H9 (cell line): ENCODE data around the gene LRRK1. TPM values are rescaled to one million over a fixed set of nuclear protein-coding genes. Genes with fewer than 3 reads are reported as not detected.
A peak's percentile ranks its signal among the peaks of the same experiment; 100 is the strongest.

Experiments used
- DNase-seq: peaks from one replicate; pipeline ENCODE4 v3.0.0-alpha.2; 2017
- H2AFZ ChIP-seq: one replicate; pipeline ENCODE4 v1.6.1; 2013; ENCODE audit warnings: mild to moderate bottlenecking, low read length, control low read depth, moderate library complexity
- H2AK5ac ChIP-seq: 2 replicates; pipeline ENCODE4 v1.6.1; 2013; ENCODE audit warnings: low read length, control low read depth, mixed read lengths; ENCODE audit not compliant: insufficient read length
- H2BK120ac ChIP-seq: one replicate; pipeline ENCODE4 v1.6.1; 2013; ENCODE audit warnings: low read depth, mild to moderate bottlenecking, low read length, control low read depth, inconsistent platforms; ENCODE audit not compliant: poor library complexity, severe bottlenecking
- H2BK12ac ChIP-seq: 2 replicates; pipeline ENCODE4 v1.6.1; 2013; ENCODE audit warnings: low read length, control low read depth, mixed read lengths, low read depth; ENCODE audit not compliant: insufficient read length
- H2BK15ac ChIP-seq: 2 replicates; pipeline ENCODE4 v1.6.1; 2013; ENCODE audit warnings: low read depth, low read length, control low read depth
- H2BK20ac ChIP-seq: one replicate; pipeline ENCODE4 v1.6.1; 2013; ENCODE audit warnings: low read depth, mild to moderate bottlenecking, low read length, control low read depth, inconsistent platforms; ENCODE audit not compliant: poor library complexity, severe bottlenecking
- H2BK5ac ChIP-seq: 2 replicates; pipeline ENCODE4 v1.6.1; 2013; ENCODE audit warnings: low read length, control low read depth, mixed read lengths; ENCODE audit not compliant: insufficient read length
- H3K14ac ChIP-seq: 2 replicates; pipeline ENCODE4 v1.6.1; 2013; ENCODE audit warnings: low read length, control low read depth; ENCODE audit not compliant: insufficient read depth
- H3K18ac ChIP-seq: 2 replicates; pipeline ENCODE4 v1.6.1; 2013; ENCODE audit warnings: low read depth, mild to moderate bottlenecking, mixed read lengths, low read length, control low read depth; ENCODE audit not compliant: insufficient read length
- H3K23ac ChIP-seq: 2 replicates; pipeline ENCODE4 v1.6.1; 2013; ENCODE audit warnings: low read length, control low read depth, mixed read lengths, low read depth; ENCODE audit not compliant: insufficient read length
- H3K23me2 ChIP-seq: 2 replicates; pipeline ENCODE4 v1.6.1; 2013; ENCODE audit warnings: low read depth, mild to moderate bottlenecking, mixed read lengths, low read length, control low read depth; ENCODE audit not compliant: insufficient read length, poor library complexity, severe bottlenecking
- H3K27ac ChIP-seq: 2 replicates; pipeline ENCODE4 v1.5.1; 2013; ENCODE audit warnings: low read length, control low read depth, mixed read lengths, low read depth; ENCODE audit not compliant: insufficient read length
- H3K27me3 ChIP-seq: 2 replicates; pipeline ENCODE4 v1.6.1; 2013; ENCODE audit warnings: low read length, control low read depth, inconsistent platforms; ENCODE audit not compliant: insufficient read depth
- H3K4ac ChIP-seq: 2 replicates; pipeline ENCODE4 v1.6.1; 2013; ENCODE audit warnings: low read depth, mild to moderate bottlenecking, control low read depth, inconsistent platforms, low read length, moderate library complexity
- H3K4me1 ChIP-seq: 2 replicates; pipeline ENCODE4 v1.6.1; 2013; ENCODE audit warnings: low read length, control low read depth, inconsistent platforms; ENCODE audit not compliant: insufficient read depth
- H3K4me2 ChIP-seq: 2 replicates; pipeline ENCODE4 v1.6.1; 2013; ENCODE audit warnings: low read length, control low read depth, mixed read lengths; ENCODE audit not compliant: insufficient read length, insufficient read depth
- H3K56ac ChIP-seq: 2 replicates; pipeline ENCODE4 v1.6.1; 2013; ENCODE audit warnings: low read depth, mild to moderate bottlenecking, mixed read lengths, low read length, control low read depth; ENCODE audit not compliant: insufficient read length
- H3K79me1 ChIP-seq: 2 replicates; pipeline ENCODE4 v1.6.1; 2013; ENCODE audit warnings: low read depth, mild to moderate bottlenecking, moderate library complexity, low read length, control low read depth, inconsistent platforms; ENCODE audit not compliant: insufficient read depth, poor library complexity, severe bottlenecking
- H3K79me2 ChIP-seq: 2 replicates; pipeline ENCODE4 v1.6.1; 2013; ENCODE audit warnings: low read length, control low read depth, inconsistent platforms; ENCODE audit not compliant: insufficient read depth
- H3K9ac ChIP-seq: 2 replicates; pipeline ENCODE4 v1.6.1; 2013; ENCODE audit warnings: low read length, control low read depth, mixed read lengths; ENCODE audit not compliant: insufficient read length; ENCODE audit errors: extremely low read depth
- H3K9me3 ChIP-seq: one replicate; pipeline ENCODE4 v1.6.1; 2013; ENCODE audit warnings: low read depth, low read length, inconsistent platforms; ENCODE audit not compliant: control insufficient read depth
- H3T11ph ChIP-seq: one replicate; pipeline ENCODE4 v1.6.1; 2013; ENCODE audit warnings: mild to moderate bottlenecking, low read length, control low read depth, inconsistent platforms
- H4K20me1 ChIP-seq: one replicate; pipeline ENCODE4 v1.6.1; 2013; ENCODE audit not compliant: control insufficient read depth, insufficient read length, insufficient read depth
- H4K5ac ChIP-seq: 2 replicates; pipeline ENCODE4 v1.6.1; 2013; ENCODE audit warnings: low read depth, mild to moderate bottlenecking, mixed read lengths, low read length, control low read depth; ENCODE audit not compliant: insufficient read length
- H4K8ac ChIP-seq: replicated peaks from 2 replicates; pipeline ENCODE4 v1.6.1; 2013; ENCODE audit warnings: low read length, control low read depth, mixed read lengths, low read depth; ENCODE audit not compliant: insufficient read length
- H4K91ac ChIP-seq: 2 replicates; pipeline ENCODE4 v1.6.1; 2013; ENCODE audit warnings: low read depth, mild to moderate bottlenecking, moderate library complexity, mixed read lengths, low read length, control low read depth; ENCODE audit not compliant: insufficient read length
- H3K27ac Mint-ChIP-seq, 3 experiments: 2 replicates in 2 of 3; 3 replicates in 1 of 3; pipeline ENCODE4 v1.8.0; 2020 to 2021; ENCODE audit warnings: mixed read lengths in 3 of 3, mild to moderate bottlenecking in 1 of 3, moderate library complexity in 1 of 3
- H3K27me3 Mint-ChIP-seq: 2 replicates; pipeline ENCODE4 v1.8.0; 2021; ENCODE audit warnings: low read depth, mild to moderate bottlenecking, moderate library complexity, mixed read lengths
- H3K36me3 Mint-ChIP-seq, 3 experiments: 2 replicates in 2 of 3; 3 replicates in 1 of 3; pipeline ENCODE4 v1.8.0; 2020 to 2021; ENCODE audit warnings: low read depth in 3 of 3, mixed read lengths in 3 of 3; ENCODE audit not compliant: insufficient read depth in 1 of 3
- H3K4me1 Mint-ChIP-seq, 2 experiments: 2 replicates each; pipeline ENCODE4 v1.8.0; 2020; ENCODE audit warnings: mixed read lengths in 2 of 2
- H3K4me3 Mint-ChIP-seq, 2 experiments: 2 replicates in 1 of 2; 3 replicates in 1 of 2; pipeline ENCODE4 v1.8.0; 2020 to 2021; ENCODE audit warnings: mild to moderate bottlenecking in 2 of 2, mixed read lengths in 2 of 2, moderate library complexity in 1 of 2
- H3K9me3 Mint-ChIP-seq, 2 experiments: 2 replicates in 1 of 2; 3 replicates in 1 of 2; pipeline ENCODE4 v1.8.0; 2020; ENCODE audit warnings: mild to moderate bottlenecking in 2 of 2, mixed read lengths in 2 of 2, moderate library complexity in 1 of 2
- CTCF ChIP-seq: fragments of 200-600 bp; sonication (generic); conservative IDR thresholded peaks from 3 replicates; pipeline ENCODE4 v1.8.0; 2021; ENCODE audit warnings: antibody characterized with exemption, mild to moderate bottlenecking
- WGBS: extraction: QIAGEN DNeasy Blood & Tissue Kit; methylation state at CpG from one replicate; pipeline ENCODE4 v1.1.7; 2013; ENCODE audit warnings: missing lambda C conversion rate, low lambda C conversion rate, mixed read lengths; ENCODE audit not compliant: insufficient read length; ENCODE audit errors: extremely low coverage; 5-methylcytosine and 5-hydroxymethylcytosine counted together
- total RNA-seq: library from RNA; stranded (reverse); gene quantifications from 2 replicates; pipeline ENCODE4 v1.2.1, GENCODE V29; 2021

Gene LRRK1
- total RNA-seq, 1 experiment from 2014 or later = 4.0 TPM

GRCh38 chr15:101029971-101030661 lies 111.0 kb downstream of the LRRK1 start:
- WGBS = no CpG with 5 or more reads among the region's 9 CpGs
- peaks cover 10% of the 10 kb centered on the region in 2 experiments; a peak in 4 of 5 replicates for H3K9me3 Mint-ChIP-seq
- Histone ChIP-seq H2BK20ac (no peak overlapping the region), H3K79me2 (no peaks in the 10 kb centered on the region), H3K56ac (no peak overlapping the region), H3K18ac (no peak overlapping the region), H3K4me2 (no peak overlapping the region), H3K79me1 (no peaks in the 10 kb centered on the region), H4K5ac (no peak overlapping the region), H2BK5ac (no peak overlapping the region), H3K27ac (no peak overlapping the region), H3K9ac (no peak overlapping the region), H3T11ph (no peak overlapping the region), H4K8ac (no peak overlapping the region), H2BK120ac (no peak overlapping the region), H2AFZ (no peak overlapping the region), H3K14ac (no peak overlapping the region), H2AK5ac (no peak overlapping the region), H2BK12ac (no peak overlapping the region), H4K91ac (no peak overlapping the region), H3K4me1 (no peaks in the 10 kb centered on the region; the same call in 1 of the 2 replicates), H3K4ac (no peak overlapping the region), H3K27me3 (no peaks in the 10 kb centered on the region), H3K23me2 (no peaks in the 10 kb centered on the region), H2BK15ac (no peak overlapping the region), H3K9me3 (no peaks in the 10 kb centered on the region), H4K20me1 (no peaks in the 10 kb centered on the region), H3K23ac (no peak overlapping the region)
- TF ChIP-seq CTCF = no peak
- DNase-seq = peak; percentile 17
- H3K27me3 Mint-ChIP-seq = peaks cover 5% of the 10 kb centered on the region; the same call in 1 of the 2 replicates
- no peak overlapping the region for H3K4me3 Mint-ChIP-seq
- peak overlapping the region in 1 of 3 experiments; percentile 53; a peak in 1 of 7 replicates for H3K27ac Mint-ChIP-seq
- H3K36me3 Mint-ChIP-seq = no peaks in the 10 kb centered on the region; a peak in 2 of 7 replicates
- H3K4me1 Mint-ChIP-seq = peaks cover 0 to 2% of the 10 kb centered on the region in 2 experiments; a peak in 2 of 4 replicates
